A549 (cell line): ENCODE data around the gene SRGAP3. TPM values are rescaled to one million over a fixed set of nuclear protein-coding genes. Genes with fewer than 3 reads are reported as not detected.

Experiments used
- ATAC-seq, 2 experiments: fragments of 200-7000 bp in 1 of 2; fragments of >200 bp in 1 of 2; cut with Nextera tagmentation in 1 of 2; cut with Tn5 transposase in 1 of 2; 3 replicates each; pipeline versions ENCODE4 v1.8.0 to v1.9.1; 2018 to 2020; ENCODE audit warnings: mild to moderate bottlenecking in 1 of 2, moderate library complexity in 1 of 2
- CTCF ChIA-PET: fragments of 300-600 bp; sonication (Branson Sonifier 250); formaldehyde crosslinking; extraction: SDS; loops from one replicate; lab custom pipeline; 2021; ENCODE audit warnings: antibody characterized with exemption, inconsistent platforms; lab: Yijun Ruan, JAX
- POLR2A ChIA-PET: fragments of 350-600 bp; formaldehyde crosslinking; extraction: SDS; loops from one replicate; lab custom pipeline; 2021; ENCODE audit warnings: antibody characterized with exemption, inconsistent platforms; lab: Yijun Ruan, JAX
- DNase-seq, 2 experiments: peaks; one replicate each; pipeline versions ENCODE4 v3.0.0 to v3.0.0-alpha.2; 2011 to 2016; ENCODE audit warnings: low read depth in 1 of 2, low spot score in 1 of 2
- FAIRE-seq: peaks from 2 replicates; lab custom pipeline; 2011; peaks lifted over from hg19 to GRCh38; lab: Jason Lieb, UNC
- H3K27ac ChIP-seq, 2 experiments: fragments of >200 bp; sonication (Bioruptor Twin); formaldehyde crosslinking; 3 replicates each; pipeline ENCODE4 v1.5.1; 2016 to 2017
- H3K4me1 ChIP-seq: fragments of >200 bp; sonication (Bioruptor Twin); formaldehyde crosslinking; 3 replicates; pipeline ENCODE4 v1.6.1; 2016
- H3K4me2 ChIP-seq: fragments of >200 bp; sonication (Bioruptor Twin); formaldehyde crosslinking; 3 replicates; pipeline ENCODE4 v1.6.1; 2016
- H3K4me3 ChIP-seq: fragments of >200 bp; sonication (Bioruptor Twin); formaldehyde crosslinking; 3 replicates; pipeline ENCODE4 v1.5.1; 2016
- H3K9me3 ChIP-seq: fragments of >200 bp; sonication (Bioruptor Twin); formaldehyde crosslinking; 3 replicates; pipeline ENCODE4 v1.6.1; 2016
- BHLHE40 ChIP-seq: IDR thresholded peaks from 2 replicates; pipeline ENCODE4 v1.6.1; 2012; ENCODE audit warnings: low read depth, low read length, inconsistent platforms
- CEBPB ChIP-seq, 2 experiments: fragments of >200 bp in 1 of 2; sonication (Bioruptor Twin) in 1 of 2; formaldehyde crosslinking in 1 of 2; IDR thresholded peaks; 2 replicates each; pipeline ENCODE4 v1.6.1; 2012 to 2016
- CHD2 ChIP-seq: fragments of 150-350 bp; IDR thresholded peaks from 2 replicates; pipeline ENCODE4 v1.6.1; 2014; ENCODE audit warnings: low read length; ENCODE audit not compliant: partially characterized antibody
- EHMT2 ChIP-seq: fragments of 200-600 bp; sonication (generic); IDR thresholded peaks from 2 replicates; pipeline ENCODE4 v1.6.1; 2016; ENCODE audit warnings: antibody characterized with exemption, low read depth, mild to moderate bottlenecking, moderate library complexity
- EP300 ChIP-seq, 2 experiments: fragments of >200 bp; sonication (Bioruptor Twin); formaldehyde crosslinking; IDR thresholded peaks; 2 replicates in 1 of 2; 3 replicates in 1 of 2; pipeline ENCODE4 v1.6.1; 2016 to 2017
- HOXB13 ChIP-seq: fragments of 250-450 bp; sonication (Bioruptor Pico); IDR thresholded peaks from 2 replicates; pipeline ENCODE4 v1.5.0; 2020; ENCODE audit warnings: low read depth, mild to moderate bottlenecking, moderate library complexity
- JUN ChIP-seq, 2 experiments: fragments of >200 bp; sonication (Bioruptor Twin); formaldehyde crosslinking; IDR thresholded peaks; 2 replicates in 1 of 2; 3 replicates in 1 of 2; pipeline ENCODE4 v1.6.1; 2016 to 2017
- KDM1A ChIP-seq: fragments of 200-600 bp; sonication (generic); IDR thresholded peaks from 2 replicates; pipeline ENCODE4 v1.6.1; 2016; ENCODE audit warnings: low read depth, mild to moderate bottlenecking
- MYC ChIP-seq: IDR thresholded peaks from 2 replicates; pipeline ENCODE4 v1.6.1; 2012; ENCODE audit warnings: mild to moderate bottlenecking, inconsistent platforms, low read length, improper control_type of control experiment, borderline replicate concordance
- NR3C1 ChIP-seq: fragments of >200 bp; sonication (Bioruptor Twin); formaldehyde crosslinking; IDR thresholded peaks from 3 replicates; pipeline ENCODE4 v1.6.1; 2017
- POLR2AphosphoS2 ChIP-seq: conservative IDR thresholded peaks from 2 replicates; pipeline ENCODE4 v1.6.1; 2012; ENCODE audit warnings: low read length, improper control_type of control experiment, inconsistent platforms
- RAD21 ChIP-seq, 2 experiments: fragments of >200 bp in 1 of 2; sonication (Bioruptor Twin) in 1 of 2; formaldehyde crosslinking in 1 of 2; IDR thresholded peaks in 1 of 2; conservative IDR thresholded peaks in 1 of 2; 2 replicates in 1 of 2; 3 replicates in 1 of 2; pipeline ENCODE4 v1.6.1; 2012 to 2018; ENCODE audit warnings: inconsistent platforms in 1 of 2
- RARB ChIP-seq: fragments of 250-450 bp; sonication (Bioruptor Pico); IDR thresholded peaks from 2 replicates; pipeline ENCODE4 v1.8.0; 2021; ENCODE audit warnings: mild to moderate bottlenecking, moderate library complexity
- RCOR1 ChIP-seq: fragments of 150-350 bp; IDR thresholded peaks from 2 replicates; pipeline ENCODE4 v1.6.1; 2014; ENCODE audit warnings: antibody characterized with exemption, low read length, low read depth
- RFX5 ChIP-seq: fragments of 450-650 bp; IDR thresholded peaks from 2 replicates; pipeline ENCODE4 v1.7.1; 2014; ENCODE audit warnings: antibody characterized with exemption, mild to moderate bottlenecking, moderate library complexity
- RNF2 ChIP-seq: fragments of 200-600 bp; sonication (generic); IDR thresholded peaks from 2 replicates; pipeline ENCODE4 v1.6.1; 2016; ENCODE audit warnings: low read depth, mild to moderate bottlenecking, antibody characterized with exemption, moderate library complexity, borderline replicate concordance
- SREBF2 ChIP-seq: fragments of 450-650 bp; IDR thresholded peaks from 2 replicates; pipeline ENCODE4 v1.6.1; 2014; ENCODE audit warnings: mild to moderate bottlenecking, moderate library complexity
- TFCP2L1 ChIP-seq: fragments of 250-450 bp; sonication (Bioruptor Pico); IDR thresholded peaks from 2 replicates; pipeline ENCODE4 v1.5.0; 2021; ENCODE audit warnings: mild to moderate bottlenecking
- ZC3H11A ChIP-seq: fragments of 450-650 bp; IDR thresholded peaks from 2 replicates; pipeline ENCODE4 v1.6.1; 2014; ENCODE audit warnings: antibody characterized with exemption, mild to moderate bottlenecking
- WGBS: methylation state at CpG from one replicate; pipeline ENCODE4 v1.1.6; 2017; ENCODE audit errors: missing lambda C conversion rate; 5-methylcytosine and 5-hydroxymethylcytosine counted together
- polyA plus RNA-seq, 4 experiments: library from polyadenylated mRNA; depleted of rRNA in 3 of 4; stranded (reverse); fragments of >200 nt; fragmentation: RNase III in 1 of 4; extraction: RNeasy Plus Mini Kit Qiagen cat#74134 plus additional on column Dnase treatment in 1 of 4; gene quantifications; 2 replicates in 3 of 4; 3 replicates in 1 of 4; pipeline ENCODE4 v1.2.3, GENCODE V29; 2011 to 2017
- TF ChIP-seq, protein P1 (sequence below): fragments of 450-650 bp; IDR thresholded peaks from 2 replicates; pipeline ENCODE4 v1.6.1; 2014; ENCODE audit warnings: antibody characterized with exemption
- TF ChIP-seq, protein P2 (sequence below): fragments of >200 bp; sonication (Bioruptor Twin); formaldehyde crosslinking; IDR thresholded peaks from 3 replicates; pipeline ENCODE4 v1.6.1; 2016
- TF ChIP-seq, protein P3 (sequence below): IDR thresholded peaks from 2 replicates; pipeline ENCODE4 v1.6.1; 2012
- TF ChIP-seq, protein P4 (sequence below): fragments of 250-450 bp; sonication (Bioruptor Pico); IDR thresholded peaks from 2 replicates; pipeline ENCODE4 v1.5.0; 2020; ENCODE audit warnings: low read depth, mild to moderate bottlenecking, moderate library complexity
- TF ChIP-seq, protein P5 (sequence below): fragments of 250-450 bp; sonication (Bioruptor Pico); IDR thresholded peaks from 2 replicates; pipeline ENCODE4 v1.5.0; 2021; ENCODE audit warnings: mild to moderate bottlenecking, moderate library complexity, borderline replicate concordance
- TF ChIP-seq, protein P6 (sequence below): IDR thresholded peaks from 2 replicates; pipeline ENCODE4 v1.6.1; 2012

SRGAP3 gene
- polyA plus RNA-seq, 2 of the 4 experiments (the other 2 are of a cell fraction): 1.6 to 2.5 TPM

DNA sequence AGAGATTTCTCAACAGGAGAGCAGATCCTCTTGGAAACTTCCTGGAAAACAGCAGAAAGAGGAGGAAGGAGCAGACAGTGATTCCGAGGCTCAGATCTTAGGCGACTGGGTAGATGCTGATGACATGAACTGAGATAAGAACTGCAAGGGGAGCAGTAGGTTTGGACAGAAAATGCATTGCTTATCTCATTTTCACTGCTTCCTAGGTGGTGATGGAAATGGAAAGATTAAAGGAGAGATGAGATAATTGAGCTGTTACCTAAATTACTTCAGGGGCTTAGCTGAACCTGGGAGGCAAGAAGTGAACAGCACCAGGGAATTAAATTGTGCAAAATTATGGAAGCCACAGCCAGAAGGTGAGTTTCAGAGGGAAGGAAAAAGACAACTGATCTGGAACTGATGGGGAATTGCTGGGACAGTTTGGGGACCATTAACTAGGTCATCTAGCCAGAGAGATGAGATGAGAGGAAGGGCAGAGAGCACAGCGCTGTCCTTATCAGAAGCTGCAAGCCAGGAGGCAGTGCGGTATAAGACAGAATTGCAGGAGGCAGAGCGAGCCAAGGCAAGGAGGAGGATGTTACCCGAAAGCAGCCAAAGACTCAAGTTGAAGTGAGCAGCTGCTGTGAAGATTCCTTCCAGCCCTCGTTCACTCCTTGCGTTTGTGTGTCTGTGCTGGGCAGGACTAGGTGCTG is 140.4 kb downstream of the SRGAP3 start (continued):
- TF ChIP-seq, protein P1, sequence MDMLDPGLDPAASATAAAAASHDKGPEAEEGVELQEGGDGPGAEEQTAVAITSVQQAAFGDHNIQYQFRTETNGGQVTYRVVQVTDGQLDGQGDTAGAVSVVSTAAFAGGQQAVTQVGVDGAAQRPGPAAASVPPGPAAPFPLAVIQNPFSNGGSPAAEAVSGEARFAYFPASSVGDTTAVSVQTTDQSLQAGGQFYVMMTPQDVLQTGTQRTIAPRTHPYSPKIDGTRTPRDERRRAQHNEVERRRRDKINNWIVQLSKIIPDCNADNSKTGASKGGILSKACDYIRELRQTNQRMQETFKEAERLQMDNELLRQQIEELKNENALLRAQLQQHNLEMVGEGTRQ: no peak
- TF ChIP-seq RARB (CRISPR knock-in tag) (no peak), NR3C1 (no peak), RNF2 (no peak), MYC (no peak)

DNA sequence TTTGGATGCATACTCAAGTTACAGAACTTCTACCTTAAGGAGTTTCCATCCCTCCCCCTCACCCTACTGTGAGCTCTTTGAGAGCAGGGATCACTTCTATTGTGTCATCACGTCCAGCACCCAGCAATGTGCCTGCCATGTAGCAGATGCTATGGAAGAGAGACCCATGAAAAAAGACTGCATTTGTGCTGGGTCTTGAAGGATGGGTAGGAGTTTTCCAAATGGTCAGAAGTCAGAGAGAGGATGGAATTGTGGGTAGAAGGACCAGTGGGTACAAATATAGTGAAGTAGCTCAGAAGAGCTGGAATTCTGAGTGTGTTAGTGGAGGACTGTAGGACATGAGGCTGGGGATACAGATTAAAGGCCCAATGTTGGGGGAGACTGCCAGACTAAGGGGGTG is 141.7 kb downstream of the SRGAP3 start:
- DNase-seq: no peak
- 71% methylated on average over 1 of the region's 1 CpG for WGBS
- H3K27ac ChIP-seq: no peak overlapping the region
- FAIRE-seq: no peak
- TF ChIP-seq RFX5 (no peak), SREBF2 (no peak), EP300 (IDR thresholded peaks at IDR 0.05) (no peak), NR3C1 (no peak), POLR2AphosphoS2 (no peak), CEBPB (IDR thresholded peaks at IDR 0.05) (no peak), RAD21 (conservative IDR thresholded peaks at IDR 0.05 in 1 of 2, IDR thresholded peaks at IDR 0.05 in 1 of 2) (no peak), HOXB13 (CRISPR knock-in tag) (no peak)
- TF ChIP-seq, protein P2, sequence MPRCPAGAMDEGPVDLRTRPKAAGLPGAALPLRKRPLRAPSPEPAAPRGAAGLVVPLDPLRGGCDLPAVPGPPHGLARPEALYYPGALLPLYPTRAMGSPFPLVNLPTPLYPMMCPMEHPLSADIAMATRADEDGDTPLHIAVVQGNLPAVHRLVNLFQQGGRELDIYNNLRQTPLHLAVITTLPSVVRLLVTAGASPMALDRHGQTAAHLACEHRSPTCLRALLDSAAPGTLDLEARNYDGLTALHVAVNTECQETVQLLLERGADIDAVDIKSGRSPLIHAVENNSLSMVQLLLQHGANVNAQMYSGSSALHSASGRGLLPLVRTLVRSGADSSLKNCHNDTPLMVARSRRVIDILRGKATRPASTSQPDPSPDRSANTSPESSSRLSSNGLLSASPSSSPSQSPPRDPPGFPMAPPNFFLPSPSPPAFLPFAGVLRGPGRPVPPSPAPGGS: no peak
- TF ChIP-seq, protein P3, sequence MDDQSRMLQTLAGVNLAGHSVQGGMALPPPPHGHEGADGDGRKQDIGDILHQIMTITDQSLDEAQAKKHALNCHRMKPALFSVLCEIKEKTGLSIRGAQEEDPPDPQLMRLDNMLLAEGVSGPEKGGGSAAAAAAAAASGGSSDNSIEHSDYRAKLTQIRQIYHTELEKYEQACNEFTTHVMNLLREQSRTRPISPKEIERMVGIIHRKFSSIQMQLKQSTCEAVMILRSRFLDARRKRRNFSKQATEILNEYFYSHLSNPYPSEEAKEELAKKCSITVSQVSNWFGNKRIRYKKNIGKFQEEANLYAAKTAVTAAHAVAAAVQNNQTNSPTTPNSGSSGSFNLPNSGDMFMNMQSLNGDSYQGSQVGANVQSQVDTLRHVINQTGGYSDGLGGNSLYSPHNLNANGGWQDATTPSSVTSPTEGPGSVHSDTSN: no peak
- TF ChIP-seq, all 56 proteins: peak for 0
- ChIA-PET POLR2A (no interaction called here), CTCF (interaction anchor here (0.8 kb wide), 2 partner anchors 17 to 108 kb away, joined by 3 read pairs; no protein-coding TSS in a partner anchor)
- H3K4me2 ChIP-seq: no peak overlapping the region
- H3K4me1 ChIP-seq: no peaks in the 10 kb centered on the region
- no peak overlapping the region for H3K4me3 ChIP-seq
- ATAC-seq: no peak
- no peaks in the 10 kb centered on the region for H3K9me3 ChIP-seq

DNA sequence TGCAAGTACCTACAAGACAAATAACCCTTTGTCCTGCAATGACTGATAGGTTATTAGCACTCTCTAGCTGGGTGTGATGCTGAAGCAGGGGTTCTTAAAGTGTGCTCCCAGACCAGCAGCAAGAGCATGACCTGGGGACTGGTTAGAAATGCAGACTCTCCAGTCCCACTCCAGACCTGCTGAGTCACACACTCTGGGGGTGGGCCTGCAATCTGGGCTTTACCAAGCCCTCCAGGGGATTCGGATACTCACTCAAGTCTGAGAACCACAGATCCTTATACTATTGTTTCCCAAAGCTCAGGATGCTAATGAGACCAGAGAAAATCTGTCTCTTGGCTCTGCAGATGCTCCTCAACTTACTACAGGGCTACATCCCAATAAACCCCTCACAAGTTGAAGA is 144.0 kb downstream of the SRGAP3 start:
- TF ChIP-seq TFCP2L1 (CRISPR knock-in tag): no peak
- no peak for FAIRE-seq
- Histone ChIP-seq H3K27ac (no peak overlapping the region), H3K4me1 (no peaks in the 10 kb centered on the region), H3K9me3 (no peaks in the 10 kb centered on the region), H3K4me2 (no peak overlapping the region), H3K4me3 (no peak overlapping the region)
- WGBS: 29% methylated on average over 1 of the region's 1 CpG
- ChIA-PET CTCF (interaction anchor here (0.6 to 1.3 kb wide), 2 partner anchors 19 to 187 kb away, joined by 3 read pairs; no protein-coding TSS in a partner anchor), POLR2A (no interaction called here)
- no peak for DNase-seq
- no peak for ATAC-seq

DNA sequence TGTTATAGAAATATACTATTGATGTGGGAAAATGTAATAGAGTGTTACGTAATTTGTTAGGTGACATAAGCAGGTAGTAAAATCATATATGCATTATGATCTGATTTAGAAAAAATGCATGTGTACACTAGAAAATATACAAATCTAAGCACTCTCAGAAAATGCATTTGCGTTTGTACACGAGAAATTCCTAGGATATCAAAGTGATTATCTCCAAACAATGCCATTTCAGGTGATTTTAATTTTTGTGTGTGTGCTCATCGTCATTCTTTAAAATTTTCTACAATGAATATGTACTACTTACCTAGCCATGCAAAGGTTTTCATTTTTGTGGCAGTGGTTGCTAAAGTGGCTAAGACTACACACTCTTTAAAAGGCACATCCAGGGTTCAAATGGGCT is 145.3 kb downstream of the SRGAP3 start:
- Histone ChIP-seq H3K27ac (no peak overlapping the region), H3K4me3 (no peak overlapping the region), H3K9me3 (no peaks in the 10 kb centered on the region), H3K4me2 (no peak overlapping the region), H3K4me1 (no peaks in the 10 kb centered on the region)
- 65% methylated on average over 4 of the region's 4 CpGs for WGBS
- TF ChIP-seq ZC3H11A (no peak), EHMT2 (no peak), RCOR1 (no peak), KDM1A (no peak), JUN (IDR thresholded peaks at IDR 0.05) (no peak), BHLHE40 (no peak), CHD2 (no peak), POLR2AphosphoS2 (no peak)
- TF ChIP-seq, protein P4, sequence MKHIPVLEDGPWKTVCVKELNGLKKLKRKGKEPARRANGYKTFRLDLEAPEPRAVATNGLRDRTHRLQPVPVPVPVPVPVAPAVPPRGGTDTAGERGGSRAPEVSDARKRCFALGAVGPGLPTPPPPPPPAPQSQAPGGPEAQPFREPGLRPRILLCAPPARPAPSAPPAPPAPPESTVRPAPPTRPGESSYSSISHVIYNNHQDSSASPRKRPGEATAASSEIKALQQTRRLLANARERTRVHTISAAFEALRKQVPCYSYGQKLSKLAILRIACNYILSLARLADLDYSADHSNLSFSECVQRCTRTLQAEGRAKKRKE (CRISPR knock-in tag): no peak
- TF ChIP-seq, protein P5, sequence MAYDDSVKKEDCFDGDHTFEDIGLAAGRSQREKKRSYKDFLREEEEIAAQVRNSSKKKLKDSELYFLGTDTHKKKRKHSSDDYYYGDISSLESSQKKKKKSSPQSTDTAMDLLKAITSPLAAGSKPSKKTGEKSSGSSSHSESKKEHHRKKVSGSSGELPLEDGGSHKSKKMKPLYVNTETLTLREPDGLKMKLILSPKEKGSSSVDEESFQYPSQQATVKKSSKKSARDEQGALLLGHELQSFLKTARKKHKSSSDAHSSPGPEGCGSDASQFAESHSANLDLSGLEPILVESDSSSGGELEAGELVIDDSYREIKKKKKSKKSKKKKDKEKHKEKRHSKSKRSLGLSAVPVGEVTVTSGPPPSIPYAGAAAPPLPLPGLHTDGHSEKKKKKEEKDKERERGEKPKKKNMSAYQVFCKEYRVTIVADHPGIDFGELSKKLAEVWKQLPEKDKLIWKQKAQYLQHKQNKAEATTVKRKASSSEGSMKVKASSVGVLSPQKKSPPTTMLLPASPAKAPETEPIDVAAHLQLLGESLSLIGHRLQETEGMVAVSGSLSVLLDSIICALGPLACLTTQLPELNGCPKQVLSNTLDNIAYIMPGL: no peak
- TF ChIP-seq, protein P6, sequence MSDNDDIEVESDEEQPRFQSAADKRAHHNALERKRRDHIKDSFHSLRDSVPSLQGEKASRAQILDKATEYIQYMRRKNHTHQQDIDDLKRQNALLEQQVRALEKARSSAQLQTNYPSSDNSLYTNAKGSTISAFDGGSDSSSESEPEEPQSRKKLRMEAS: no peak
- ATAC-seq (no peak), DNase-seq (no peak), FAIRE-seq (no peak)
- CTCF ChIA-PET: interaction anchor here (0.6 to 1.9 kb wide), 2 partner anchors 14 to 15 kb away, joined by 4 read pairs; no protein-coding TSS in a partner anchor
- POLR2A ChIA-PET: no interaction called here
